ENCODE data around the gene SGK2. TPM values are rescaled to one million over a fixed set of nuclear protein-coding genes. Genes with fewer than 3 reads are reported as not detected.

SGK2 gene
- total RNA-seq, 3 donors from 2014 or later, result 60.4 to 207 (median 125) TPM

DNA sequence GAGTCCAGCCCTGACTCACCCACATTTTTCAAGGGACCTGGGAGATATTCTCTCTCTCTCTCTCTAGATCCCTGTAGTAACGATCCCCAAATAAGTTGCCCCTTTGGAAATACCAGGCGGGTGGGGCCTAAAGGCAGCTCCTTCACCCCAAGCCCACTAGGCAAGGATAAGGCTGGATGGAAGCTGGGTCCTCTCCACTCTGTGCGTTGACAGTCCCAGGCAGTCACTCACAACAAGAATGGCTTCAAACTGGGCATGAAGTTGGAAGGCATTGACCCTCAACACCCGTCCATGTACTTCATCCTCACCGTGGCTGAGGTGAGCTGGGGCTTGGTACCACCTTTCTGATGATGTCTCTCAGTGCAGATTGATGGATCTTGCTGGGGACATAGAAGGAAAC, 29.8 kb upstream of the SGK2 start:
- TF ChIP-seq, protein P1, sequence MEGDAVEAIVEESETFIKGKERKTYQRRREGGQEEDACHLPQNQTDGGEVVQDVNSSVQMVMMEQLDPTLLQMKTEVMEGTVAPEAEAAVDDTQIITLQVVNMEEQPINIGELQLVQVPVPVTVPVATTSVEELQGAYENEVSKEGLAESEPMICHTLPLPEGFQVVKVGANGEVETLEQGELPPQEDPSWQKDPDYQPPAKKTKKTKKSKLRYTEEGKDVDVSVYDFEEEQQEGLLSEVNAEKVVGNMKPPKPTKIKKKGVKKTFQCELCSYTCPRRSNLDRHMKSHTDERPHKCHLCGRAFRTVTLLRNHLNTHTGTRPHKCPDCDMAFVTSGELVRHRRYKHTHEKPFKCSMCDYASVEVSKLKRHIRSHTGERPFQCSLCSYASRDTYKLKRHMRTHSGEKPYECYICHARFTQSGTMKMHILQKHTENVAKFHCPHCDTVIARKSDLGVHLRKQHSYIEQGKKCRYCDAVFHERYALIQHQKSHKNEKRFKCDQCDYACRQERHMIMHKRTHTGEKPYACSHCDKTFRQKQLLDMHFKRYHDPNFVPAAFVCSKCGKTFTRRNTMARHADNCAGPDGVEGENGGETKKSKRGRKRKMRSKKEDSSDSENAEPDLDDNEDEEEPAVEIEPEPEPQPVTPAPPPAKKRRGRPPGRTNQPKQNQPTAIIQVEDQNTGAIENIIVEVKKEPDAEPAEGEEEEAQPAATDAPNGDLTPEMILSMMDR (IDR thresholded peaks at IDR 0.05), result no peak
- no peaks in the 10 kb centered on the region for H3K36me3 ChIP-seq (ENCODE audit: low read depth)
- ATAC-seq (no peak), DNase-seq (no peak)
- no peak overlapping the region for H3K4me3 ChIP-seq
- no peaks in the 10 kb centered on the region for H3K9me3 ChIP-seq
- intact Hi-C loops (cut with DNase I, micrococcal nuclease), result no loop called here
- no peaks in the 10 kb centered on the region for H3K4me1 ChIP-seq (ENCODE audit: low read depth)

DNA sequence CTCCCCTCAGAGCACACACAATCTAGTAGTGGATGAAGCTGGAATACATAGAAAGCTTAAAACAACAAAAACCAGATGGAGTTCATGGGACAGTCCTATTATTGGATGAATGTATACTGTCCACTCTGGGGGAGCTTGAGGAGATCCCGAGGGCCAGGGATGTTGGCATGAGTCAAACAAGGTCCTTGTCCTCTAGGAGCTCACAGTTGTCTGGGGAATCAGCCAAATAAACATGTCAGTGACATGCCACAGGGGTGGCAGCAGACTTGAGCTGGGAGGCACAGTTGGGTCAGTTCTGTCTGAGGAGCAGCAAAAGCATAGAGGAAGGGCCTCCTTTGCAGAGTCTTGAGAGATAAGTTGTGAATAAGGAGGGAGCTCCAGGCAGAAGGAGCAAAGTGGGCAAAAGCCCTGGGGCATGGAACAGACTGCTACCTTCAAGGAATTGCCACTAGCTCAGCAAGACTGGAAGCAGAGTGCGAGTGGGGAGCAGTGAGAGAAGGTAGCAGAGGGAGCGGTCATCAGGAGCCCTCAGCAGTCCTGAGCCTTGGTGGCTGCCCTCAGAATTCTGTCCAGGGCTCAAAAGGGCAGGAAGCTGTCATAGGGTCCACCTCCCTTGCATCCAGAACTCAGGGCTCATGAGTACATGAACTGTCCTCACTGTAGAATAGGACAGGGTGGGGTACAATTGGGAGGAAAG, 29.2 kb upstream of the SGK2 start:
- TF ChIP-seq, protein P1 (IDR thresholded peaks at IDR 0.05), result no peak

DNA sequence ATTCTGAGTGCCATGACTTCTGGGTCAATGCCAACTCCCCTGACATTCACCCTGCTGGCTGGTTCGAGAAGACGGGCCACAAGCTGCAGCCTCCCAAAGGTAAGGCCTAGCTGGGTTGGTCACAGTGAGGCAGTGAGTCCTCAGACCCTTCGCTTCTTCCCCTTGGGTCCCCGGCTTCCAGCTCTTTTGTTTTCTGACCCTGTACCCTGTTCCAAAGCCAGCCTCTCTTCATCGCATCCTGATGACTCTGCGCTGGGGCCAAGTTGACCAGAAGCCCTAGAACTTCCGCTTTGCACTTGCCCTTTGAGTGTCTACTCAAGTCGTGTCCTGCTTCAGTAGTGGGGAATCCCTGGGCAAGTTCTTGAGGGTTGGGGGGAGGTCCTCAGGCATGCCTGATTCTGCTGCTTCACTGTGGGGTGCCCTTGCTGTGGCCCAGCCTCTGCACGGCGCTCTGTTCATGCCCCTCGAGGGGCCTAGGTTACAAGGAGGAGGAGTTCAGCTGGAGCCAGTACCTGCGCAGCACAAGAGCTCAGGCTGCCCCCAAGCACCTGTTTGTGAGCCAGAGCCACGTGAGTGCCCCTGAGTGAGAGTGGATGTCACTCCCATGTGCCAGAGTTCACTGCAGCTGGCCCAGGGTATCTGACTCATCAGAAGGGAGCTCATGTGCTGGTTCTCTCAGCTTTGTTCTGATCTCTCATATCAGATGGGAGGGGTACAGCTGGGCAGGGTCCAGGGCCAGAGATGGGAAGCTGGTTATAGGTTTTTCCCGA, 28.3 kb upstream of the SGK2 start:
- Histone ChIP-seq H3K4me3 (no peak overlapping the region), H3K36me3 (ENCODE audit: low read depth) (no peaks in the 10 kb centered on the region), H3K4me1 (ENCODE audit: low read depth) (no peaks in the 10 kb centered on the region), H3K9me3 (no peaks in the 10 kb centered on the region)
- no peak for DNase-seq
- peak; percentile 46 for ATAC-seq
- TF ChIP-seq, protein P1 (IDR thresholded peaks at IDR 0.05), result no peak
- intact Hi-C loops (cut with DNase I, micrococcal nuclease), result no loop called here

More for the DNA sequence above, 29.2 kb upstream of the SGK2 start:
- intact Hi-C loops (cut with DNase I, micrococcal nuclease), result no loop called here
- no peaks in the 10 kb centered on the region for H3K36me3 ChIP-seq (ENCODE audit: low read depth)
- no peaks in the 10 kb centered on the region for H3K9me3 ChIP-seq
- ATAC-seq (no peak), DNase-seq (no peak)
- no peaks in the 10 kb centered on the region for H3K4me1 ChIP-seq (ENCODE audit: low read depth)
- no peak overlapping the region for H3K4me3 ChIP-seq

DNA sequence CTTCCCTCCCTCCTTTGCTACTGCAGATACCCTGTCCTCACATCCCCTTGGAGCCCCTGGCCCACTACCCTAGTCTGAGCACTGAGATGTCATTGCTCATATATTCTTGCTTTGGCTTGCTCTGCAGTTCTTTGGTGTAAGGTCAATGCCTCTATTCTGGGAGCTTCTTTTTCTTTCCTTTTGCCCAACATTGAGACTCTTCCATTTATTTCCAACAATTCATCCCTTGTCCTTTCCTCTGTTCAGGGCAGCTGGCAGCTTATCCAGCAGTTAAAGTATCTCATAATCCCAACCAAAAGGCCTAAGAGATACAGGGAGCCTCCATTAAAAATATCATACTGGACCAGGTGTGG, 27.8 kb upstream of the SGK2 start:
- Histone ChIP-seq H3K9me3 (no peaks in the 10 kb centered on the region), H3K4me3 (no peak overlapping the region), H3K36me3 (ENCODE audit: low read depth) (no peaks in the 10 kb centered on the region), H3K4me1 (ENCODE audit: low read depth) (no peaks in the 10 kb centered on the region)
- TF ChIP-seq, protein P1 (IDR thresholded peaks at IDR 0.05), result no peak
- DNase-seq, result no peak
- intact Hi-C loops (cut with DNase I, micrococcal nuclease), result no loop called here
- ATAC-seq, result no peak

DNA sequence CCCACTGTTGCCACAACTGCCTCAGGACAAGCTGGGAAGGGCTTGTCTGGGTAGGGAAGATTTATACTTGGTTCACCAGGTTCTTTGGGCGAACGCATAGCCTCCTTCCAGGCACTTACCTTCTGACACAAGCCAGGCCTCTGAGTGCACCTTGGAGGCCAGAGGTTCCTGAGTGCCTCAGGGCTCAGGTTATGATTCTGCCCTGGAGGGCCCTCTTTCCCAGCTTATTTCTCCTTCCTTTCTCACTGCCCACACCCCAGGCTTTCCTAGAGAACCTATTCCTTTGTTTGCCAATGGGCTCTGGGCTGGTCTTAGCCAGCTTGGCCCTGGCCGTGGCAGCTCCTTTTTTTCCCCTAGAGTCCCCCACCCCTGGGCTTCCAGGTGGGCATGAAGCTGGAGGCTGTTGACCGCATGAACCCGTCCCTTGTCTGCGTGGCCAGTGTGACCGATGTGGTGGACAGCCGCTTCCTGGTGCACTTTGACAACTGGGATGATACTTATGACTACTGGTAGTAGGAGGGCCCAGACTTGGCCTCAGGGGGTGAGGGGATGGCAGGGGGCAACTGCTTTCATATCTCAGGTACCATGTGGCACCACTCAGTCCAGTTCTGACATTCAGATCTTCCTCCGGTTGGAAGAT, 26.3 kb upstream of the SGK2 start:
- no peak overlapping the region for H3K4me3 ChIP-seq
- TF ChIP-seq, protein P1 (IDR thresholded peaks at IDR 0.05), result no peak
- H3K36me3 ChIP-seq (ENCODE audit: low read depth), result no peaks in the 10 kb centered on the region
- no peaks in the 10 kb centered on the region for H3K9me3 ChIP-seq
- intact Hi-C loops (cut with DNase I, micrococcal nuclease), result no loop called here
- DNase-seq (no peak), ATAC-seq (no peak)
- no peaks in the 10 kb centered on the region for H3K4me1 ChIP-seq (ENCODE audit: low read depth)
